ENCODE data around the gene FOXN4. TPM values are rescaled to one million over a fixed set of nuclear protein-coding genes. Genes with fewer than 3 reads are reported as not detected.

FOXN4 gene, protein sequence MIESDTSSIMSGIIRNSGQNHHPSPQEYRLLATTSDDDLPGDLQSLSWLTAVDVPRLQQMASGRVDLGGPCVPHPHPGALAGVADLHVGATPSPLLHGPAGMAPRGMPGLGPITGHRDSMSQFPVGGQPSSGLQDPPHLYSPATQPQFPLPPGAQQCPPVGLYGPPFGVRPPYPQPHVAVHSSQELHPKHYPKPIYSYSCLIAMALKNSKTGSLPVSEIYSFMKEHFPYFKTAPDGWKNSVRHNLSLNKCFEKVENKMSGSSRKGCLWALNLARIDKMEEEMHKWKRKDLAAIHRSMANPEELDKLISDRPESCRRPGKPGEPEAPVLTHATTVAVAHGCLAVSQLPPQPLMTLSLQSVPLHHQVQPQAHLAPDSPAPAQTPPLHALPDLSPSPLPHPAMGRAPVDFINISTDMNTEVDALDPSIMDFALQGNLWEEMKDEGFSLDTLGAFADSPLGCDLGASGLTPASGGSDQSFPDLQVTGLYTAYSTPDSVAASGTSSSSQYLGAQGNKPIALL
- polyA plus RNA-seq (2013, experiment 1 of 2): 0.33 TPM
- polyA plus RNA-seq (2013, experiment 2 of 2): 0.44 TPM

DNA sequence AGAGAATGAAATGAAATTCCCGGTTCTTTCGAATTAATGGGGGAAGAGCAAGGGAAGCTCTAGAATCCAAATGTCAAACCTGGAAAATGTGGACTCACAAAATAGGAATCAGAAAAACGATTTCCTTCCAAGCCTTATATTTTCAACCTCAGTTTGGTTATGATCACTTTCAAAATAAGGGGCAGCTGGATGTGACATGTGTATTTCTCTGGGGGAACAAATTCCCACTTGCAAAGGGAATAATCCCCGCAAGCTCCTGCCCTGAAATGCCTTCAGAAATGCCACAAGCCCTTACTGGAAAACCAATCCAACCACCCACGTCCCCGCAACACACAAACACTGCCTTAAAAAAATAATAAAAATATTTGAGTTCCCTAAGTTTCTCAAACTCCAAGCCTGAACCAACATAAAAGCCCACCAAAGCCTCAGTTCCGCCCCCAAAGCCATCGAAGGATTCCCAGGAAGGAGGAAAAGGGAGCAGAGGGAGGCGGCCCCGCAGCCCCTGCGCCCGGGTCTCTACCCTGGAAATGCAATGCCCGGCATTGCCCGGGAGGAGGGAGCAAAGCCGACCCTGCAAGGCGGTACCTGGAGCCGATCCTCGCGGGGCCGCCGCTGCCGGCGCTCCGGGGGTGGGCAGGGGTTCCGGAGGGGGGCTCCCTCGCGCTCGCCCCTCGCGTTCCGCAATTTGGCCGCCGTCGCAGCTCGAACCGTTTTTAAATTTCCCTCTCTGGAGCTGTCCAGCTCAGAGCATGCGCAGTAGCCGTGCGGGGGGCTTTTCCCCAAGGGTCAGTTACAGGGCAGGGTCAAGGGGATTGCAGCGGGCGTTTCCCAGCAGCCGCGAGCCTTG, at the start of gene FOXN4:
TSS of gene FOXN4 (minus strand) at position 751 of the 847 bp plus-strand sequence. CDS start 963 bp downstream, outside the sequence.
- peaks cover 10 to 93% (median 52%) of the 10 kb centered on the region in 3 experiments for H3K27me3 ChIP-seq (ENCODE audit: control insufficient read depth in 3 of 3, insufficient read depth in 3 of 3, low read depth in 1 of 3, low read length in 3 of 3)
- H3K27ac ChIP-seq (replicated peaks; ENCODE audit: low read length): no peak within 1 kb of the TSS
- no peak within 1 kb of the TSS for H2BK5ac ChIP-seq (ENCODE audit: low read length)
- H3K18ac ChIP-seq (ENCODE audit: low read length): peak within 1 kb of the TSS; percentile 67
- H3K23ac ChIP-seq (ENCODE audit: low read depth, low read length, poor library complexity): peak within 1 kb of the TSS; percentile 28
- no CpG with 5 or more reads among the region's 43 CpGs for WGBS, 2 donors (ENCODE audit: extremely low coverage in 2 of 2, insufficient read length in 2 of 2, insufficient replicate concordance in 1 of 2)
- H4K8ac ChIP-seq (ENCODE audit: low read depth, low read length): no peak within 1 kb of the TSS
- no peak within 1 kb of the TSS for H2BK15ac ChIP-seq (ENCODE audit: low read length)
- H4K91ac ChIP-seq (ENCODE audit: low read depth, low read length, poor library complexity): no peak within 1 kb of the TSS
- peaks cover 0 to 9% of the 10 kb centered on the region in 2 donors for H3K4me1 ChIP-seq (ENCODE audit: control insufficient read depth in 2 of 2, insufficient read depth in 1 of 2, low read depth in 1 of 2, low read length in 2 of 2)
- H3K79me1 ChIP-seq (ENCODE audit: low read depth, low read length): no peaks in the 10 kb centered on the region
- H2BK12ac ChIP-seq (ENCODE audit: low read length): no peak within 1 kb of the TSS
- no peak within 1 kb of the TSS for H2AK5ac ChIP-seq (ENCODE audit: low read depth, low read length)
- H2BK120ac ChIP-seq (ENCODE audit: low read depth, low read length): peak within 1 kb of the TSS; percentile 37
- H3K36me3 ChIP-seq (replicated peaks in 1 of 2; ENCODE audit: control insufficient read depth in 2 of 2, insufficient read depth in 2 of 2, low read length in 2 of 2): no peaks in the 10 kb centered on the region
- peak within 1 kb of the TSS; percentile 65 for H3K14ac ChIP-seq (ENCODE audit: low read length)
- no peaks in the 10 kb centered on the region for H3K9me3 ChIP-seq (replicated peaks in 1 of 2; ENCODE audit: control insufficient read depth in 2 of 2, insufficient read depth in 1 of 2, low read depth in 1 of 2, low read length in 2 of 2)
- no peak for DNase-seq (ENCODE audit: low spot score)
- peak within 1 kb of the TSS; percentile 86 for H2AFZ ChIP-seq (ENCODE audit: low read length)
- H3K4me2 ChIP-seq (ENCODE audit: insufficient read depth, low read length, poor library complexity, severe bottlenecking): peak within 1 kb of the TSS; percentile 98
- peak within 1 kb of the TSS; percentile 78 for H3K9ac ChIP-seq (ENCODE audit: low read depth, low read length, poor library complexity)
- H3K4ac ChIP-seq (ENCODE audit: low read length): peak within 1 kb of the TSS; percentile 66
- H3K4me3 ChIP-seq (ENCODE audit: low read length in 2 of 2): peak within 1 kb of the TSS; percentile 31 to 80

DNA sequence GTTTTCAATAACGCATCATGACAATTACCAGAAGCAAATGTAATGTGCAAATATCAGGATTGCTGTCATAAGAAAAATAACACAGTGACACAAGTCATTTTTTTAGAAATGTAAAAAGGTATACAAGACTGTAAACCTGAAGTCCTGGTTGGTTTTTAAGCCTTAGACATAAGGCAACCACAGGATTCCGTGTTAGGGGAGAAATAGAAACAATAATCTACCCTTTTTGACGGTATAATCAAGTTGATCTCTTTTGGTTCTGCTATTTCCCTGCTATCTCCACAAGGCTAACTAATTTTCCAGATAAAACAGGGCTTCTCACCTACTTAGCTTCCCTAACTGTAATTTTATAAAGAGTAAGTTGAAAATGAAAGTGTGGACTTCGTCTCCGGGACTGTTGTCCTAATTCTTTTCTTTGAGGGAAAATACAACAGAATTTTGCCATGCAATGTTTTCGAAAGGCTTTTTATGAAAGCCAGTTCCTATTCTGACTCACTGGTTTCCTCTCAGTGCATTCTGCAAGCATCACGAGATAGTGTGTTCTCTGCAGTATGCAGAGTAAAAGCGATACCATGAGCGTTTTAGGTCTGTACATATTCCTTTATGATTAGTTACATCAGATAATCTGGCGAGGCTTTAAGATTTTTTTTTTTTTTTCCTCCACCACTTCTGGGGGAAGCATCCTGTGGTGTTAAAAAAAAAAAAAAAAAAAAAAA, 49.2 kb upstream of the FOXN4 start:
- Histone ChIP-seq H2BK15ac (ENCODE audit: low read length) (no peak overlapping the region), H3K9me3 (replicated peaks in 1 of 2; ENCODE audit: control insufficient read depth in 2 of 2, insufficient read depth in 1 of 2, low read depth in 1 of 2, low read length in 2 of 2) (no peaks in the 10 kb centered on the region), H4K8ac (ENCODE audit: low read depth, low read length) (no peak overlapping the region), H3K4ac (ENCODE audit: low read length) (no peak overlapping the region), H2BK12ac (ENCODE audit: low read length) (no peak overlapping the region), H2AFZ (ENCODE audit: low read length) (no peak overlapping the region), H2BK120ac (ENCODE audit: low read depth, low read length) (no peak overlapping the region), H3K4me2 (ENCODE audit: insufficient read depth, low read length, poor library complexity, severe bottlenecking) (no peak overlapping the region), H3K27me3 (ENCODE audit: control insufficient read depth in 3 of 3, insufficient read depth in 3 of 3, low read depth in 1 of 3, low read length in 3 of 3) (peaks cover 0 to 83% (median 0%) of the 10 kb centered on the region in 3 experiments), H3K23ac (ENCODE audit: low read depth, low read length, poor library complexity) (no peak overlapping the region), H2BK5ac (ENCODE audit: low read length) (no peak overlapping the region), H3K14ac (ENCODE audit: low read length) (no peak overlapping the region), H2AK5ac (ENCODE audit: low read depth, low read length) (no peak overlapping the region), H3K4me1 (ENCODE audit: control insufficient read depth in 2 of 2, insufficient read depth in 1 of 2, low read depth in 1 of 2, low read length in 2 of 2) (peaks cover 0 to 1% of the 10 kb centered on the region in 2 donors), H3K18ac (ENCODE audit: low read length) (no peak overlapping the region), H3K79me1 (ENCODE audit: low read depth, low read length) (no peaks in the 10 kb centered on the region), H4K91ac (ENCODE audit: low read depth, low read length, poor library complexity) (no peak overlapping the region), H3K9ac (ENCODE audit: low read depth, low read length, poor library complexity) (no peak overlapping the region), H3K4me3 (ENCODE audit: low read length in 2 of 2) (no peak overlapping the region), H3K36me3 (replicated peaks in 1 of 2; ENCODE audit: control insufficient read depth in 2 of 2, insufficient read depth in 2 of 2, low read length in 2 of 2) (no peaks in the 10 kb centered on the region), H3K27ac (replicated peaks; ENCODE audit: low read length) (no peak overlapping the region)
- no peak for DNase-seq (ENCODE audit: low spot score)
- no CpG with 5 or more reads among the region's 10 CpGs for WGBS, 2 donors (ENCODE audit: extremely low coverage in 2 of 2, insufficient read length in 2 of 2, insufficient replicate concordance in 1 of 2)

DNA sequence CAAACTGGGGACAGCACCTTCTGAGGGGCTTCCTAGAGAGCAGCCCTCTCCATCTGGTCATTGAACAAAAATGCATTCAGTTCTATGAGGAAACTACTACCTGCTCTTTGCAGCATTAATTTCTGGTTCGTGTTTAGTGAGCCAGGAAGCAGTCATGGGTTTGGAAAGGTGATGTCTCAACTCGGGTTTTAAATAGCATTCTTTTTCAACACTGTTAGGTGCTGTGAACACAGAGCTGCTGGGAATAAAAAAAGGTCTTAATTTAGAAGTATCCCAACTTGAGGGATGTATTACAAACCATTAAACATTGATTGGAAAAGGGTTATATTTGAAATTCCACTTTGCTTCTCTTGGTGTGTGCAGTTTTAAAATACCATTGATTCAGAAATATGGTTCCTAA, 47.9 kb upstream of the FOXN4 start:
- Histone ChIP-seq H2BK120ac (ENCODE audit: low read depth, low read length) (no peak overlapping the region), H2BK12ac (ENCODE audit: low read length) (no peak overlapping the region), H2AK5ac (ENCODE audit: low read depth, low read length) (no peak overlapping the region), H3K9me3 (replicated peaks in 1 of 2; ENCODE audit: control insufficient read depth in 2 of 2, insufficient read depth in 1 of 2, low read depth in 1 of 2, low read length in 2 of 2) (no peaks in the 10 kb centered on the region), H3K23ac (ENCODE audit: low read depth, low read length, poor library complexity) (no peak overlapping the region), H3K36me3 (replicated peaks in 1 of 2; ENCODE audit: control insufficient read depth in 2 of 2, insufficient read depth in 2 of 2, low read length in 2 of 2) (no peaks in the 10 kb centered on the region), H2BK15ac (ENCODE audit: low read length) (no peak overlapping the region), H3K4me2 (ENCODE audit: insufficient read depth, low read length, poor library complexity, severe bottlenecking) (no peak overlapping the region), H3K9ac (ENCODE audit: low read depth, low read length, poor library complexity) (no peak overlapping the region), H3K4me3 (ENCODE audit: low read length in 2 of 2) (no peak overlapping the region), H3K4ac (ENCODE audit: low read length) (no peak overlapping the region), H2AFZ (ENCODE audit: low read length) (no peak overlapping the region), H3K4me1 (ENCODE audit: control insufficient read depth in 2 of 2, insufficient read depth in 1 of 2, low read depth in 1 of 2, low read length in 2 of 2) (peaks cover 0 to 1% of the 10 kb centered on the region in 2 donors), H3K27me3 (ENCODE audit: control insufficient read depth in 3 of 3, insufficient read depth in 3 of 3, low read depth in 1 of 3, low read length in 3 of 3) (peaks cover 0 to 77% (median 0%) of the 10 kb centered on the region in 3 experiments), H3K27ac (replicated peaks; ENCODE audit: low read length) (no peak overlapping the region), H4K91ac (ENCODE audit: low read depth, low read length, poor library complexity) (no peak overlapping the region), H2BK5ac (ENCODE audit: low read length) (no peak overlapping the region), H3K18ac (ENCODE audit: low read length) (no peak overlapping the region), H4K8ac (ENCODE audit: low read depth, low read length) (no peak overlapping the region), H3K79me1 (ENCODE audit: low read depth, low read length) (no peaks in the 10 kb centered on the region), H3K14ac (ENCODE audit: low read length) (no peak overlapping the region)
- no peak for DNase-seq (ENCODE audit: low spot score)
- no CpG with 5 or more reads among the region's 2 CpGs for WGBS, 2 donors (ENCODE audit: extremely low coverage in 2 of 2, insufficient read length in 2 of 2, insufficient replicate concordance in 1 of 2)

Measured in neuronal stem cell (in vitro differentiated cells).